Upper lobe of left lung (tissue), 4 donors: ENCODE results near the gene GOLGA8N.

Source experiments
- CTCF ChIP-seq, 6 experiments: fragments of 450-650 bp in 4 of 6; fragments of 200-600 bp in 2 of 6; sonication (generic) in 2 of 6; IDR thresholded peaks; one replicate each; pipeline ENCODE4 v1.5.1; 2016 to 2019; ENCODE audit warnings: antibody characterized with exemption in 6 of 6
- POLR2A ChIP-seq, 4 donors: fragments of 450-650 bp; IDR thresholded peaks; one replicate each; pipeline ENCODE4 v1.5.1; 2016 to 2017; ENCODE audit warnings: antibody characterized with exemption in 4 of 4, mild to moderate bottlenecking in 2 of 4
- POLR2AphosphoS5 ChIP-seq, 2 donors: sonication (generic); formaldehyde crosslinking; IDR thresholded peaks; one replicate each; pipeline ENCODE4 v1.5.1; 2017; ENCODE audit warnings: antibody characterized with exemption in 2 of 2

GRCh38 chr15:32652178-32652577, 58.9 kb downstream of the GOLGA8N start:
- TF ChIP-seq CTCF (IDR thresholded peaks at IDR 0.05) (no peak), POLR2AphosphoS5 (IDR thresholded peaks at IDR 0.05) (no peak), POLR2A (IDR thresholded peaks at IDR 0.05) (no peak)
